Calu3 (cell line): ENCODE results near the gene NOX5. TPM values are rescaled to one million over a fixed set of nuclear protein-coding genes. Genes with fewer than 3 reads are reported as not detected.

ENCODE experiments used
- BruUV-seq: library from RNA; stranded (reverse); fragments of 400-500 nt; replicated peaks from 2 replicates; lab custom pipeline; 2021; lab: Mats Ljungman, UMichigan
- CTCF ChIA-PET: fragments of 300-600 bp; sonication (Branson Sonifier 250); formaldehyde crosslinking; loops from one replicate; lab custom pipeline; 2022; ENCODE audit warnings: antibody characterized with exemption; lab: Charles Lee
- DNase-seq: peaks from one replicate; pipeline ENCODE4 v3.0.0; 2022
- H3K27ac Mint-ChIP-seq: one replicate; pipeline ENCODE4 v1.8.0; 2022; ENCODE audit warnings: mixed read lengths; ENCODE audit not compliant: unreplicated experiment
- H3K27me3 Mint-ChIP-seq: one replicate; pipeline ENCODE4 v1.8.0; 2022; ENCODE audit warnings: mixed read lengths; ENCODE audit not compliant: unreplicated experiment
- H3K36me3 Mint-ChIP-seq: one replicate; pipeline ENCODE4 v1.8.0; 2022; ENCODE audit warnings: mild to moderate bottlenecking, moderate library complexity, mixed read lengths; ENCODE audit not compliant: insufficient read depth, unreplicated experiment
- H3K4me1 Mint-ChIP-seq: one replicate; pipeline ENCODE4 v1.8.0; 2022; ENCODE audit warnings: mild to moderate bottlenecking, low read depth, mixed read lengths; ENCODE audit not compliant: unreplicated experiment
- H3K4me3 Mint-ChIP-seq: one replicate; pipeline ENCODE4 v1.8.0; 2022; ENCODE audit warnings: mild to moderate bottlenecking, low read depth, moderate library complexity, mixed read lengths; ENCODE audit not compliant: unreplicated experiment
- H3K9me3 Mint-ChIP-seq: one replicate; pipeline ENCODE4 v1.8.0; 2022; ENCODE audit warnings: low read depth, mixed read lengths; ENCODE audit not compliant: unreplicated experiment
- intact Hi-C: fragments of 100-400 bp; cut with micrococcal nuclease; formaldehyde crosslinking; loops from one replicate; pipeline ENCODE4 v1.10.0; 2022; ENCODE audit not compliant: unreplicated experiment
- total RNA-seq: library from RNA; stranded (reverse); gene quantifications from 2 replicates; pipeline ENCODE4 v1.2.3, GENCODE V29; 2022
- TF ChIP-seq, protein P1 (sequence below): fragments of 200-600 bp; IDR thresholded peaks from one replicate; pipeline ENCODE4 v1.8.0; 2022; ENCODE audit warnings: antibody characterized with exemption; ENCODE audit not compliant: unreplicated experiment

Gene NOX5
- total RNA-seq, 1 experiment from 2014 or later, result 0.14 TPM

DNA sequence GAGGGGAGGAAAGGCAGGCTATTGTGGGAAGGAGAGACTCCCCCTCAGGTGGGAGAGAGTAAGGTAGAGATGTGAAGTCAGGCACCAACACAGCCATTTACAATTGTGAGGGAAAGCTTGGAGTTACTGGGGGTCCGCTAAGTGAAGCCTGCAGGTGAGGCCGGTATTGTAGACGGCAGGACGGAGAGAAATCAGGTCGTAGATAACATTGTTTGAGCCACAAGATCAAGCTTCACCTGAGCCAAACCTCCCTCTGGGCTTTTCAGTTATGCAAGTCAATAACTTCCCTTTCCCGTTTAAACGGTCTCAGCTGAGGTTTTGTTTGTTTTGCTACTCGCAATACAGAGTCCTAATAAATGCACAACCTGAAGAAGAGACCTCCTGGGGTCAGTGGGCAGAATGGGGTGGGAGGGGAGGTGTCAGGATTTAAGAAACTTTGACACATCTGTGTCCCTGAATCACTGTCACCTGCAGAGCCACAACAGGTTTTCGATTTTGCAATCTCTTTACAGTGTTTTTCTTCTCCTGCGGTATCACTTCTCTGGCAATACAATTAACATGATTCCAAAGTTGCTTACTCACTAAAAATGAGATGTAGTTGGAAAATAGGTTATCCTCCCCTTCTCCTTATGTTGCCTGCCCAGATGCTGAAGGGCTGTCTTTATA lies 73.9 kb downstream of the NOX5 start:
- H3K9me3 Mint-ChIP-seq, result no peaks in the 10 kb centered on the region

GRCh38 chr15:69089258-69089657 lies 74.8 kb downstream of the NOX5 start:
- H3K27ac Mint-ChIP-seq, result no peak overlapping the region
- H3K9me3 Mint-ChIP-seq, result no peaks in the 10 kb centered on the region
- TF ChIP-seq, protein P1, sequence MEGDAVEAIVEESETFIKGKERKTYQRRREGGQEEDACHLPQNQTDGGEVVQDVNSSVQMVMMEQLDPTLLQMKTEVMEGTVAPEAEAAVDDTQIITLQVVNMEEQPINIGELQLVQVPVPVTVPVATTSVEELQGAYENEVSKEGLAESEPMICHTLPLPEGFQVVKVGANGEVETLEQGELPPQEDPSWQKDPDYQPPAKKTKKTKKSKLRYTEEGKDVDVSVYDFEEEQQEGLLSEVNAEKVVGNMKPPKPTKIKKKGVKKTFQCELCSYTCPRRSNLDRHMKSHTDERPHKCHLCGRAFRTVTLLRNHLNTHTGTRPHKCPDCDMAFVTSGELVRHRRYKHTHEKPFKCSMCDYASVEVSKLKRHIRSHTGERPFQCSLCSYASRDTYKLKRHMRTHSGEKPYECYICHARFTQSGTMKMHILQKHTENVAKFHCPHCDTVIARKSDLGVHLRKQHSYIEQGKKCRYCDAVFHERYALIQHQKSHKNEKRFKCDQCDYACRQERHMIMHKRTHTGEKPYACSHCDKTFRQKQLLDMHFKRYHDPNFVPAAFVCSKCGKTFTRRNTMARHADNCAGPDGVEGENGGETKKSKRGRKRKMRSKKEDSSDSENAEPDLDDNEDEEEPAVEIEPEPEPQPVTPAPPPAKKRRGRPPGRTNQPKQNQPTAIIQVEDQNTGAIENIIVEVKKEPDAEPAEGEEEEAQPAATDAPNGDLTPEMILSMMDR, result no peak
- peaks cover 47% of the 10 kb centered on the region for H3K4me1 Mint-ChIP-seq
- intact Hi-C loops, result no loop called here
- no peak for DNase-seq
- CTCF ChIA-PET, result interaction anchor here (0.6 kb wide), 1 partner anchor 164 kb away, joined by 3 read pairs; no protein-coding TSS in a partner anchor
- H3K27me3 Mint-ChIP-seq, result peaks cover 75% of the 10 kb centered on the region
- peaks cover 5% of the 10 kb centered on the region for H3K36me3 Mint-ChIP-seq
- BruUV-seq, result no TSS peak
- H3K4me3 Mint-ChIP-seq, result no peak overlapping the region

More for the DNA sequence above, 73.9 kb downstream of the NOX5 start:
- no TSS peak for BruUV-seq
- Mint-ChIP-seq H3K4me3 (no peak overlapping the region), H3K36me3 (peaks cover 5% of the 10 kb centered on the region), H3K27me3 (peaks cover 75% of the 10 kb centered on the region), H3K4me1 (peaks cover 40% of the 10 kb centered on the region), H3K27ac (no peak overlapping the region)
- CTCF ChIA-PET, result interaction anchor here (0.7 kb wide), 1 partner anchor 180 kb away, joined by 3 read pairs; no protein-coding TSS in a partner anchor
- TF ChIP-seq, protein P1, result no peak
- intact Hi-C loops, result no loop called here
- DNase-seq, result no peak

DNA sequence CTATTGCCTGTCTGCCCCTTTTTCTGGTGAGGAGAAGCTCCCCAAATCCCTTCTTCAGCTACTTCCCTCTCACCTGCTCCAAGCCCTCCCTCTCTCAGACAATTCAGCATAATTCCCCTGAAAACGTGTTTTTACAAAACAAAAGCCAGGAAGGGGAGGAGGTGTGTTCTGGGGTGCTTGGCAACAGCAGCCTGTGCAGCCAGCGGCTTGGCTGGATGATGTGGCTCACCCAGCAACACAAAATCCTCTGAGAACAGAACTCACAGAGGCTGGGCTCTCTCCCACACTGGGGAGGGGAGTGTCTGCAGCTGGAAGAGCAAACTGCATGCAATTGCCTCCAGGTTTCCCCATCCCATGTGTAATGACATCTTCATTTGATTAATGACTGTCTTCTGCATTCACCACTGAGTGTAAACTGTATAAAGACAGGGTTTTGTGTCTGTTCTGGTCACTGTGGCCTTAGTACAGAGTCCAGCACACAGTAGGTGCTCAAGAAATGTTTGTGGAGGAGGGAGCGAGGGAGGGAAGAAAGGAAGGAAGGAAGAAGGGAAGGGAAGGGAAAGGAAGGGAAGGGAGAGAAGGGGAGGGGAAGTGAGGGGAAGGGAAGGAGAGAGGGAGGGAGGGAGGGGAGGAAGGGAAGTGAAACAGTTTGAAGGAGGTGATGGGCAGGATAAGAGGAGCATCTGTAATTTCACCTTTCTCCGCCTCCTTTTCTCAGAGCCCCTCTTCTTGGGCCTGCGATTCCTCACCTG lies 75.9 kb downstream of the NOX5 start:
- no peak for DNase-seq
- BruUV-seq, result no TSS peak
- CTCF ChIA-PET, result interaction anchor here (1.4 kb wide), 1 partner anchor 11 kb away, joined by 3 read pairs; no protein-coding TSS in a partner anchor
- TF ChIP-seq, protein P1, result no peak
- Mint-ChIP-seq H3K4me3 (no peak overlapping the region), H3K36me3 (peaks cover 5% of the 10 kb centered on the region), H3K9me3 (no peaks in the 10 kb centered on the region), H3K27me3 (peaks cover 75% of the 10 kb centered on the region), H3K27ac (no peak overlapping the region), H3K4me1 (peaks cover 47% of the 10 kb centered on the region)
- intact Hi-C loops, result no loop called here

GRCh38 chr15:69091654-69092053 lies 77.2 kb downstream of the NOX5 start:
- no peak for DNase-seq
- H3K27me3 Mint-ChIP-seq, result peaks cover 76% of the 10 kb centered on the region
- TF ChIP-seq, protein P1, result no peak
- H3K36me3 Mint-ChIP-seq, result peaks cover 5% of the 10 kb centered on the region
- H3K4me3 Mint-ChIP-seq, result no peak overlapping the region
- no TSS peak for BruUV-seq
- intact Hi-C loops, result no loop called here
- no peaks in the 10 kb centered on the region for H3K9me3 Mint-ChIP-seq
- H3K27ac Mint-ChIP-seq, result no peak overlapping the region
- CTCF ChIA-PET, result interaction anchor here (1.4 to 1.6 kb wide), 2 partner anchors 12 to 32 kb away, joined by 3 to 4 read pairs; no protein-coding TSS in a partner anchor
- peaks cover 47% of the 10 kb centered on the region for H3K4me1 Mint-ChIP-seq
